Testis (tissue), 3 donors: ENCODE measurements around the gene CCSER1. TPM values are rescaled to one million over a fixed set of nuclear protein-coding genes. Genes with fewer than 3 reads are reported as not detected.

Experiments used
- DNase-seq: peaks from one replicate; pipeline ENCODE4 v3.0.0-alpha.2; 2019
- H3K27ac ChIP-seq, 2 donors: fragments of 200-600 bp; sonication (generic); one replicate each; pipeline ENCODE4 v1.5.1; 2019
- H3K27me3 ChIP-seq: fragments of 200-600 bp; sonication (generic); one replicate; pipeline ENCODE4 v1.5.1; 2019
- H3K36me3 ChIP-seq: fragments of 200-600 bp; sonication (generic); one replicate; pipeline ENCODE4 v1.5.1; 2017; ENCODE audit warnings: low read depth; ENCODE audit errors: missing control alignments
- H3K4me1 ChIP-seq: fragments of 200-600 bp; sonication (generic); one replicate; pipeline ENCODE4 v1.5.1; 2019
- H3K4me3 ChIP-seq, 2 donors: fragments of 200-600 bp; sonication (generic); one replicate each; pipeline ENCODE4 v1.5.1; 2017 to 2019
- H3K9me3 ChIP-seq: fragments of 200-600 bp; sonication (generic); one replicate; pipeline ENCODE4 v1.5.1; 2017
- POLR2A ChIP-seq: fragments of 450-650 bp; IDR thresholded peaks from one replicate; pipeline ENCODE4 v1.6.1; 2017; ENCODE audit warnings: antibody characterized with exemption, mild to moderate bottlenecking, moderate library complexity
- WGBS, 2 donors: methylation state at CpG; one replicate each; pipeline ENCODE4 v1.1.5; 2018; 5-methylcytosine and 5-hydroxymethylcytosine counted together
- intact Hi-C: fragments of 100-400 bp; cut with DNase I; formaldehyde crosslinking; loops from one replicate; pipeline ENCODE4 v1.15.1; 2023; ENCODE audit warnings: low total_unique reads
- polyA plus RNA-seq: library from polyadenylated mRNA; stranded (reverse); fragments of 350-450 nt; fragmentation: Illumina TruSeq; extraction: RNeasy Lipid Tissue Mini Kit (QIAGEN cat#74804); gene quantifications from one replicate; pipeline ENCODE4 v1.2.3, GENCODE V29; 2014; ENCODE audit warnings: low read depth, low replicate concordance; ENCODE audit not compliant: insufficient read depth
- total RNA-seq, 2 donors: library from RNA; depleted of rRNA; stranded (reverse); fragments of >200 nt; gene quantifications; one replicate each; pipeline ENCODE4 v1.2.3, GENCODE V29; 2016
- TF ChIP-seq, protein P1 (sequence below), 3 experiments: fragments of 450-650 bp in 2 of 3; fragments of 200-600 bp in 1 of 3; sonication (generic) in 1 of 3; IDR thresholded peaks; one replicate each; pipeline ENCODE4 v1.5.1; 2016 to 2019; ENCODE audit warnings: antibody characterized with exemption in 3 of 3, mild to moderate bottlenecking in 2 of 3, moderate library complexity in 1 of 3

Gene CCSER1
- total and polyA plus RNA-seq, 3 donors from 2014 or later = 20.2 to 105 (median 82.8) TPM

DNA sequence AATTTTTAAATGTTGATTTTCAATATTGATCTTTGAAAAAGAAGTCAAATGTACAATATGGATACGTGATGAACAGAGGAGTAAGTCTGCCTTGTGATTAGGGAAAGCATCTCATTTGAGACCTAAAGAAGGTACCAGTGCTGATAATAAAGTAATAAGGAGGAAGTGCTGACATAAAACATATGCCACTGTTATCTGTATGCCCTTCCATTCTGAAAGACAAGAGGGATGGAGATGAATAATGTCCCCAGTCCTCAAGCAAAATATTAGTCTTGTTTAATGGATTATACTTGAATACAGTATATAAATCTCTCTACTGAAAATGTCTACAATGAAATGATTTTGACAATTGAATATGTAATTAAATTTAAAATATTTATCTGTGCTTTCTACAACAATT lies 58.2 kb downstream of the CCSER1 start:
- intact Hi-C loops = no loop called here
- H3K4me3 ChIP-seq = no peak overlapping the region
- H3K27ac ChIP-seq = no peak overlapping the region
- WGBS, 2 donors = 59 to 71% methylated on average over 1 of the region's 1 CpG
- no peaks in the 10 kb centered on the region for H3K36me3 ChIP-seq
- H3K9me3 ChIP-seq = no peaks in the 10 kb centered on the region
- no peaks in the 10 kb centered on the region for H3K4me1 ChIP-seq
- TF ChIP-seq, protein P1, sequence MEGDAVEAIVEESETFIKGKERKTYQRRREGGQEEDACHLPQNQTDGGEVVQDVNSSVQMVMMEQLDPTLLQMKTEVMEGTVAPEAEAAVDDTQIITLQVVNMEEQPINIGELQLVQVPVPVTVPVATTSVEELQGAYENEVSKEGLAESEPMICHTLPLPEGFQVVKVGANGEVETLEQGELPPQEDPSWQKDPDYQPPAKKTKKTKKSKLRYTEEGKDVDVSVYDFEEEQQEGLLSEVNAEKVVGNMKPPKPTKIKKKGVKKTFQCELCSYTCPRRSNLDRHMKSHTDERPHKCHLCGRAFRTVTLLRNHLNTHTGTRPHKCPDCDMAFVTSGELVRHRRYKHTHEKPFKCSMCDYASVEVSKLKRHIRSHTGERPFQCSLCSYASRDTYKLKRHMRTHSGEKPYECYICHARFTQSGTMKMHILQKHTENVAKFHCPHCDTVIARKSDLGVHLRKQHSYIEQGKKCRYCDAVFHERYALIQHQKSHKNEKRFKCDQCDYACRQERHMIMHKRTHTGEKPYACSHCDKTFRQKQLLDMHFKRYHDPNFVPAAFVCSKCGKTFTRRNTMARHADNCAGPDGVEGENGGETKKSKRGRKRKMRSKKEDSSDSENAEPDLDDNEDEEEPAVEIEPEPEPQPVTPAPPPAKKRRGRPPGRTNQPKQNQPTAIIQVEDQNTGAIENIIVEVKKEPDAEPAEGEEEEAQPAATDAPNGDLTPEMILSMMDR (IDR thresholded peaks at IDR 0.05) = no peak
- TF ChIP-seq POLR2A = no peak
- H3K27me3 ChIP-seq = no peaks in the 10 kb centered on the region
- no peak for DNase-seq

DNA sequence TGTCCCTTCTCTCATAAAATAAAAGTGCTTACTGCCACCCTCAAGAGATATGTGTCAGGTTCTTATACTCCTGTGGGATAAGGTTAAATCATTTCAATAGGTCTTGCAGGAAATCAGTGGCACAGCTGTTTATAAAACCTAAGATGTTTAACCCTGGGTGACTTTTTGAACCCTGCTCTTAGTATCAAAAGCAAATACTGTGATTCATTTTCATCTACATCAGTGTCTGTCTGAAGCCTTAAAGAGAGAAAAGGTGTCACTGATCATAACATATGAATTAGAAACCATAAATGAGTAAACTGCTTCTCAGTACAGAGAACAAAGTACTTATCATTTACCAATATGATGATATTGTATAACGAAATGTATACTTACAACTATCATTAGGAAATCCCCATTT lies 59.0 kb downstream of the CCSER1 start:
- H3K27me3 ChIP-seq = no peaks in the 10 kb centered on the region
- no peak for DNase-seq
- H3K4me1 ChIP-seq = no peaks in the 10 kb centered on the region
- no peak overlapping the region for H3K4me3 ChIP-seq
- no peaks in the 10 kb centered on the region for H3K36me3 ChIP-seq
- no peak overlapping the region for H3K27ac ChIP-seq
- WGBS, 2 donors = 72 to 84% methylated on average over 1 of the region's 1 CpG
- no peaks in the 10 kb centered on the region for H3K9me3 ChIP-seq
- TF ChIP-seq, protein P1 (IDR thresholded peaks at IDR 0.05) = no peak
- no peak for TF ChIP-seq POLR2A
- intact Hi-C loops = no loop called here

DNA sequence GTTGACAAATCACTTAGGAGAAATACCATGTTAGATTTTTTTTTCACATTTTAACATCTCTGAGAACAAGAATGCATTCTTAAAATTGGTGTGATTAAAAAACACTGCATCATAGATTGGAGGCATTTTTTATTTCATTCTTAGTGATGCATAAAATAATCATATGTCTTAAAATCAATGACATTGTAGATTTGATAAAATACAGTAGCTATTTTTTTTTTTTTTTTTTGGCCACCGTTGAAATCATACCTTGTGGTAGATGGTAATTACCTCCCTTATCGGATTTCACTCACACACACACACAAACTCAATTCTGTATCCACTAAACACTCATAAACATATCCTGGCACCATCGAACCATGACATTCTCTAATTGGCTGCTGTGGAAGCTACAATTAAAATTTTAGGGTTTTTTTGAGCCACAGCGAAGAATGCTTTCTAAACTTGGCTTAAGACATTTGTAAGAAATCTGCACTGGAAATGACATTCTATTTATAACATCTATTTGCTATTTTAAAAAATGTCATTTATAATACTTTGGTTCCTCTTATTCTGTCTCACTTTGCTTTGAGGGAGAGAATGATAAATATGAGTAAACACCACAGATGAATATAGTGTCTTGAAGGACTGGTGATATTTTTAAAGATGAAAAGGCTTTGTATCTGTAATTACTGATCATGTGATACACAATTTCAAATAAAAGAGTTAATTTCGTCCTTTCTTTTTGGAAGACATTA lies 60.1 kb downstream of the CCSER1 start:
- Histone ChIP-seq H3K36me3 (no peaks in the 10 kb centered on the region), H3K9me3 (no peaks in the 10 kb centered on the region), H3K4me1 (no peaks in the 10 kb centered on the region), H3K27me3 (no peaks in the 10 kb centered on the region), H3K27ac (no peak overlapping the region), H3K4me3 (no peak overlapping the region)
- 72 to 77% methylated on average over 5 of the region's 5 CpGs for WGBS, 2 donors
- intact Hi-C loops = no loop called here
- TF ChIP-seq, protein P1 (IDR thresholded peaks at IDR 0.05) = no peak
- no peak for TF ChIP-seq POLR2A
- no peak for DNase-seq

DNA sequence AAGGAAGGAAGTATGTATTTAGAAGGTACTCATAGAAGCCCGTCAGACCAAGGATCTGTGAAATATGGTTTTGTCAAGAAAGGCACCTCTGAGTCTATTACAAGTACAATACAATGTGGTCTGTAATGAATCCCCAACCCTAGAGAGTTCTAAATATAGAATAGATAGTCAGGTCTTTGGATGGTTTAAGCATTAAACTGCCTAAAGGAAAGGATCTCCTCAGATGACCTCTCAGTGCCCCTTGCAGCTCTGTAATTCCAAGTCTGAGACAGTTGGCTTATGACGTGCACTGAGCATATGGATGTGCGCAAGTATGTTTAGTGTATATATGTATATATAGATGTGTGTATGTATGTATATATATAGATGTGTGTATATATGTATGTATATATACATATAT lies 62.0 kb downstream of the CCSER1 start:
- no peak for DNase-seq
- intact Hi-C loops = no loop called here
- no peak overlapping the region for H3K27ac ChIP-seq
- WGBS, 2 donors = 87 to 91% methylated on average over 3 of the region's 3 CpGs
- H3K4me3 ChIP-seq = no peak overlapping the region
- no peaks in the 10 kb centered on the region for H3K4me1 ChIP-seq
- TF ChIP-seq, protein P1 (IDR thresholded peaks at IDR 0.05) = no peak
- TF ChIP-seq POLR2A = no peak
- H3K36me3 ChIP-seq = no peaks in the 10 kb centered on the region
- H3K9me3 ChIP-seq = no peaks in the 10 kb centered on the region
- H3K27me3 ChIP-seq = no peaks in the 10 kb centered on the region

DNA sequence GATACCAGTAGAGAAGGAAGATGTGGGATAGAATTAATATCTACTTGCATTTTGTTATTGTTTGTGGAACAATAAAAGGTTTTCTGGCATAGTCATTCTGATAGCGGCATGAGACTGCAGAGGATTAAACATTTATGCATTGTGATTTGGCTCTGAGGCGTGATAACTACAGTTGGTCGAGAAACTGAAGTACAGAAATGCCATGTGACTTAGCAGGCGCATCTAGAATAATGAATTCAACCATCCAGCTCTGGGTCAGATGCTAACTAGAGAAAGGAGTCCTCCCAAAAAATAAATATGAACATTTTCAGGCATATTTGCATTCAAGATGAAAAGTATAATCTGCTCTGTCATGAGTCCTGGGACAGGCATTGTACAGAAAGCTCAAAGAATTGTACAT lies 62.8 kb downstream of the CCSER1 start:
- DNase-seq = no peak
- 67 to 68% methylated on average over 4 of the region's 4 CpGs for WGBS, 2 donors
- TF ChIP-seq, protein P1 (IDR thresholded peaks at IDR 0.05) = no peak
- TF ChIP-seq POLR2A = no peak

More for the DNA sequence above, 62.8 kb downstream of the CCSER1 start:
- H3K9me3 ChIP-seq = no peaks in the 10 kb centered on the region
- no peak overlapping the region for H3K4me3 ChIP-seq
- intact Hi-C loops = no loop called here
- no peaks in the 10 kb centered on the region for H3K27me3 ChIP-seq
- H3K27ac ChIP-seq = peak overlapping the region in 1 of 2 donors; percentile 39
- H3K4me1 ChIP-seq = no peaks in the 10 kb centered on the region
- no peaks in the 10 kb centered on the region for H3K36me3 ChIP-seq
